Smooth muscle cell (in vitro differentiated cells): ENCODE data around the gene AGFG2. TPM values are rescaled to one million over a fixed set of nuclear protein-coding genes. Genes with fewer than 3 reads are reported as not detected.

Source experiments
- DNase-seq: peaks from one replicate; lab custom pipeline; 2025; ENCODE audit not compliant: unreplicated experiment; lab: John Stamatoyannopoulos, UW
- H2AFZ ChIP-seq: fragments of 200-600 bp; sonication (generic); 2 replicates; pipeline ENCODE4 v1.6.0; 2016; ENCODE audit warnings: antibody characterized with exemption, low read depth, mild to moderate bottlenecking
- H3F3A ChIP-seq: fragments of 200-600 bp; sonication (generic); 2 replicates; pipeline ENCODE4 v1.6.0; 2017; ENCODE audit warnings: antibody characterized with exemption, low read depth
- H3K27ac ChIP-seq: fragments of 200-600 bp; sonication (generic); 2 replicates; pipeline ENCODE4 v1.5.1; 2016; ENCODE audit warnings: low read depth, mild to moderate bottlenecking
- H3K27me3 ChIP-seq: fragments of 200-600 bp; sonication (generic); 2 replicates; pipeline ENCODE4 v1.6.1; 2016; ENCODE audit warnings: low read depth, mild to moderate bottlenecking
- H3K36me3 ChIP-seq: fragments of 200-600 bp; sonication (generic); 2 replicates; pipeline ENCODE4 v1.5.1; 2016; ENCODE audit warnings: low read depth
- H3K4me1 ChIP-seq: fragments of 200-600 bp; sonication (generic); 2 replicates; pipeline ENCODE4 v1.5.1; 2016; ENCODE audit warnings: low read depth
- H3K4me2 ChIP-seq: fragments of 200-600 bp; sonication (generic); 2 replicates; pipeline ENCODE4 v1.6.0; 2016; ENCODE audit warnings: mild to moderate bottlenecking
- H3K4me3 ChIP-seq: fragments of 200-600 bp; sonication (generic); 2 replicates; pipeline ENCODE4 v1.5.1; 2016; ENCODE audit warnings: mild to moderate bottlenecking
- H3K79me2 ChIP-seq: fragments of 200-600 bp; sonication (generic); 2 replicates; pipeline ENCODE4 v1.6.0; 2016; ENCODE audit warnings: low read depth, mild to moderate bottlenecking
- H3K9ac ChIP-seq: fragments of 200-600 bp; sonication (generic); 2 replicates; pipeline ENCODE4 v1.6.0; 2016; ENCODE audit warnings: low read depth
- H3K9me3 ChIP-seq: fragments of 200-600 bp; sonication (generic); replicated peaks from 2 replicates; pipeline ENCODE4 v1.5.1; 2016; ENCODE audit warnings: low read depth
- H4K20me1 ChIP-seq: fragments of 200-600 bp; sonication (generic); 2 replicates; pipeline ENCODE4 v1.6.0; 2016; ENCODE audit warnings: low read depth
- CTCF ChIP-seq: fragments of 200-600 bp; sonication (generic); IDR thresholded peaks from 2 replicates; pipeline ENCODE4 v1.5.1; 2017; ENCODE audit warnings: borderline replicate concordance, mild to moderate bottlenecking, antibody characterized with exemption; ENCODE audit not compliant: insufficient read depth, poor library complexity, severe bottlenecking
- WGBS: methylation state at CpG from one replicate; pipeline ENCODE4 v1.1.7; 2016; ENCODE audit warnings: low lambda C conversion rate; 5-methylcytosine and 5-hydroxymethylcytosine counted together
- polyA plus RNA-seq: library from polyadenylated mRNA; unstranded; fragments of >200 nt; fragmentation: Nextera tagmentation; extraction: Ambion mirVana; gene quantifications from 2 replicates; pipeline ENCODE4 v1.2.1, GENCODE V29; 2016
- total RNA-seq: library from RNA; depleted of rRNA; stranded (reverse); fragments of >200 nt; gene quantifications from 2 replicates; pipeline ENCODE4 v1.2.3, GENCODE V29; 2014

The AGFG2 gene
- total and polyA plus RNA-seq, 2 experiments from 2014 or later, result 2.7 to 8.4 TPM

GRCh38 chr7:100552532-100552931 lies 13.5 kb downstream of the AGFG2 start:
- no peak for DNase-seq
- Histone ChIP-seq H3K9ac (no peak overlapping the region), H3K4me3 (no peak overlapping the region), H3K4me2 (no peak overlapping the region), H3K36me3 (no peaks in the 10 kb centered on the region), H3K9me3 (no peaks in the 10 kb centered on the region), H3F3A (no peaks in the 10 kb centered on the region), H2AFZ (no peak overlapping the region), H3K4me1 (no peaks in the 10 kb centered on the region), H3K27me3 (no peaks in the 10 kb centered on the region), H3K79me2 (no peaks in the 10 kb centered on the region), H4K20me1 (no peaks in the 10 kb centered on the region), H3K27ac (no peak overlapping the region)
- TF ChIP-seq CTCF, result no peak
- WGBS, result 96% methylated on average over 2 of the region's 2 CpGs

- Histone ChIP-seq H3K9me3 (no peaks in the 10 kb centered on the region), H3K36me3 (no peaks in the 10 kb centered on the region), H3K9ac (no peak overlapping the region), H3K4me1 (no peaks in the 10 kb centered on the region), H3F3A (no peaks in the 10 kb centered on the region), H4K20me1 (no peaks in the 10 kb centered on the region), H3K79me2 (no peaks in the 10 kb centered on the region), H3K27ac (no peak overlapping the region), H2AFZ (no peak overlapping the region), H3K4me3 (no peak overlapping the region), H3K4me2 (no peak overlapping the region), H3K27me3 (no peaks in the 10 kb centered on the region)
- WGBS, result 97% methylated on average over 3 of the region's 3 CpGs
- DNase-seq, result no peak
- no peak for TF ChIP-seq CTCF
Observed at GRCh38 chr7:100553032-100553431, 14.0 kb downstream of the AGFG2 start.

GRCh38 chr7:100555701-100556100 lies 16.7 kb downstream of the AGFG2 start:
- Histone ChIP-seq H3K27ac (no peak overlapping the region), H3K9ac (no peak overlapping the region), H4K20me1 (no peaks in the 10 kb centered on the region), H3K4me1 (no peaks in the 10 kb centered on the region), H2AFZ (no peak overlapping the region), H3K79me2 (no peaks in the 10 kb centered on the region), H3K4me3 (no peak overlapping the region), H3K9me3 (no peaks in the 10 kb centered on the region), H3K36me3 (no peaks in the 10 kb centered on the region), H3F3A (no peaks in the 10 kb centered on the region), H3K27me3 (no peaks in the 10 kb centered on the region), H3K4me2 (no peak overlapping the region)
- no peak for TF ChIP-seq CTCF
- no peak for DNase-seq
- WGBS, result 94% methylated on average over 5 of the region's 5 CpGs

GRCh38 chr7:100556541-100556940 lies 17.5 kb downstream of the AGFG2 start:
- H3F3A ChIP-seq, result no peaks in the 10 kb centered on the region
- H3K4me2 ChIP-seq, result no peak overlapping the region
- DNase-seq, result no peak
- H3K9me3 ChIP-seq, result no peaks in the 10 kb centered on the region
- TF ChIP-seq CTCF, result no peak
- no peak overlapping the region for H3K4me3 ChIP-seq
- WGBS, result 63% methylated on average over 4 of the region's 4 CpGs
- H3K9ac ChIP-seq, result no peak overlapping the region
- H3K4me1 ChIP-seq, result no peaks in the 10 kb centered on the region
- H3K27me3 ChIP-seq, result no peaks in the 10 kb centered on the region
- no peaks in the 10 kb centered on the region for H3K79me2 ChIP-seq
- H4K20me1 ChIP-seq, result no peaks in the 10 kb centered on the region
- no peak overlapping the region for H3K27ac ChIP-seq
- no peaks in the 10 kb centered on the region for H3K36me3 ChIP-seq
- H2AFZ ChIP-seq, result no peak overlapping the region
